HUES6 (cell line): ENCODE data around the gene KLC4.

Experiments used
- H3K27ac ChIP-seq: 2 replicates; pipeline ENCODE4 v1.7.0; 2013; ENCODE audit warnings: low read depth, mild to moderate bottlenecking, low read length, inconsistent platforms
- H3K27me3 ChIP-seq: 2 replicates; pipeline ENCODE4 v1.6.1; 2013; ENCODE audit warnings: low read length; ENCODE audit not compliant: control insufficient read depth, insufficient read depth
- H3K36me3 ChIP-seq: 2 replicates; pipeline ENCODE4 v1.6.1; 2013; ENCODE audit warnings: low read length; ENCODE audit not compliant: control insufficient read depth, insufficient read depth
- H3K4me1 ChIP-seq: 2 replicates; pipeline ENCODE4 v1.6.1; 2013; ENCODE audit warnings: low read length; ENCODE audit not compliant: control insufficient read depth, insufficient read depth
- H3K4me3 ChIP-seq: 2 replicates; pipeline ENCODE4 v1.5.1; 2013; ENCODE audit warnings: low read depth, low read length
- H3K9ac ChIP-seq: one replicate; pipeline ENCODE4 v1.6.1; 2013; ENCODE audit warnings: mild to moderate bottlenecking, low read length
- H3K9me3 ChIP-seq: 2 replicates; pipeline ENCODE4 v1.6.1; 2013; ENCODE audit warnings: low read depth, low read length; ENCODE audit not compliant: control insufficient read depth, insufficient read depth

The KLC4 gene

DNA sequence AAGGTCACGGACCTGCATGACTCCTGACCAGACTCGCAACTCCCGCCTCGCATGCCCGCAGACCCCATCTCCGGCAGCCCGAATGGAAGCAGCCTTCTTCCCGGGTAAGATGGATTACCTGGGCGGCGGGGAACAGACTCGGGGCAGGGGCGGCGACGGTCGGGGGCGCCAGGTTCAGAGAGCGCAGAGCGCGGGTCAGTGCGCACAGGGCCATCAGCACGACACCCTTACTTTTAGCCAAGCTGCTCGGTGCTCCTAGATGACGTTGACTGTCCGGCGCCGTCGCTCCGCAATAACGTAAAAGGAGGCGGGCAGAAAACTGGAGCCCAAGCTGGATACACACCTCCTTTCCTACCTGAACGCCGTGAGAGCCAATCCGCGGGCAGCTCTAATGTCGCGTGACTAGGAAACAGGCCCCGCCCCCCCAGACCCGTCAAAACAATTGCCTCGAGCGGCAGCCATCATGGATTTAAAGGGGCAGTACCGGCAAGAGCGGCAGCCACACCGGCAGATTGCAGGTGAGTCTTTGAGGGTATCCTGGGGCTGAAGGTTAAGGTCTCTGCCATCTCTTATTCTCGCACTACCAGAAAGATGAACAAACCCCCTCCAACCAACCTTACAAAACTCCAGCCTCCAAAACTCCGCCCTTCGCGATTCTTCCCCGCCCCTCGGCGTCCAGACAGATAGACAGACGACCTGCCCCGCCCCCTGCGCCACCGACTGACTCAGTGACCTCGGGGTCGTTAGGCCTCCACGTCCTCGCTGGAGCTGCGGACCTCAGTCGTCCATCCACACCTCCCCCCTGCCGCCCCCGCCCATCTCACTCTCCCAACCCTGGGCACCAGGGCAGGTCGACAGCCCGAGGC is at the start of gene KLC4, which contains the start of gene MRPL2:
Gene KLC4 (plus strand): TSS at position 464 of the 866 bp plus-strand sequence. CDS start 1,705 bp downstream, outside the sequence.
Gene MRPL2 (minus strand): TSS at position 267 of the 866 bp plus-strand sequence. CDS start 53 bp downstream, at position 214.
- Histone ChIP-seq H3K9ac (peak within 1 kb of the TSS; percentile 93), H3K9me3 (no peaks in the 10 kb centered on the region), H3K27me3 (no peaks in the 10 kb centered on the region), H3K27ac (peak within 1 kb of the TSS; percentile 81), H3K4me3 (peak within 1 kb of the TSS; percentile 96), H3K4me1 (peaks cover 5% of the 10 kb centered on the region; the same call in 1 of the 2 replicates), H3K36me3 (peaks cover 31% of the 10 kb centered on the region)

GRCh38 chr6:43011207-43011606 is 48.2 kb upstream of the KLC4 start:
- Histone ChIP-seq H3K4me1 (peaks cover 8% of the 10 kb centered on the region), H3K9ac (no peak overlapping the region), H3K27ac (no peak overlapping the region), H3K36me3 (peaks cover 63% of the 10 kb centered on the region), H3K4me3 (no peak overlapping the region), H3K27me3 (no peaks in the 10 kb centered on the region), H3K9me3 (no peaks in the 10 kb centered on the region)

DNA sequence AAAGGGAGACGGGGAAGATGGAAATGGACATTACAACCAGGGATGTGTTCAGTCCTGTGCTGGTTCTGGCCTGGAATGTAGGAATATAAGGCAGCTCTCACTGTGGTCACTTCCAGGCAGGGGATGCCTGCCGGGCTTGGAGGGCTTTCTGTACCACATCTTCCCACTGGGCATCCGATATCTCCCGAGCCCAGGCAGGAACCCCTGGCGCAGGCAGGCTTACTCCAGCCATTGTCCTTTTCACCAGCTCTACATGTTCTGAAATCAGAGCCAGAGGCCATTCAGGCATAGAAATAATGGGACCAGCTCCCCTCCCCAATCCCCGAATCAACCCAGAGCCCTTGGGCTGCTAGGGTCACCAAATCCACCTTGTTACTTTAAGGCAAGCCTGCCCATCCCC is 47.1 kb upstream of the KLC4 start:
- Histone ChIP-seq H3K36me3 (peaks cover 58% of the 10 kb centered on the region), H3K27me3 (no peaks in the 10 kb centered on the region), H3K9me3 (no peaks in the 10 kb centered on the region), H3K4me3 (peak overlapping the region; percentile 62), H3K9ac (peak overlapping the region; percentile 12), H3K27ac (no peak overlapping the region), H3K4me1 (peaks cover 8% of the 10 kb centered on the region)

DNA sequence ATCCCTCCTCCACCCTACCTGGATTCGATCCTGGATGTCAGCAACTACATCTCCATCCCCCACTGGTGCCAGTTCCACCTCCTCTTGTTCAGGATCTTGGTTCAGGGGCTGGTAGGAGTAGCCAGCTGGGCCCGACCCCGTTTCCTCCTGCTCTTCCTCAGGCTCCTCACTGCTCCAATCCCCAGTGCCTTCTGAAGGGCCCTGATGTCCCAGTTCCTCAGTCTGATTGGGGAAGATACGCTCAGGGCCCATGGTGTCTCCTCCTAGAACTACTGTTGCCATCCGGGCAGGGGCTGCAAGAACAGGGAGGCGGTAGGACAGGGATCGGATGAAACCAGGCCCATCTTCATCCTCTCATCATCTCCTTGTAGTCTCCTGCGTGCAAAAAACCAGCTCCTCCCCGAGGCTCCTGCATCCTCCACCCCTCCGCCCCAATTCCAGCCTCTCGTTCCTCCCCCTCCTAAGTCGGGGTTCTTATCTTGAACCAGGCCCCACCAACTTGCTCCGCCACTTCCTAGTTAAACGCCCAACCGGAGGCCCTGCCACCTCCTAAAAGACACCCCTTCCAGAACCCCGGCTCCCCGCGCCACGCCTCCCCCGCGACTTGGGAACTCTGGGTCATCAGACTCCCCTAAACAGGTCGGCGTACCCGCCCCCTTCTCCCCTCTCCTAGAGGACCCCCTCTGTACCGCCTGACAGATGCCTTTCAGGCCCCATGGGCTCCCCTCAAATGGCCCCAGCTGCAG is 46.2 kb upstream of the KLC4 start:
- Histone ChIP-seq H3K4me1 (peaks cover 8% of the 10 kb centered on the region), H3K9ac (peak overlapping the region; percentile 41), H3K4me3 (peak overlapping the region; percentile 62), H3K27me3 (no peaks in the 10 kb centered on the region), H3K36me3 (peaks cover 54% of the 10 kb centered on the region), H3K9me3 (no peaks in the 10 kb centered on the region), H3K27ac (no peak overlapping the region)

- Histone ChIP-seq H3K4me1 (peaks cover 8% of the 10 kb centered on the region), H3K36me3 (peaks cover 52% of the 10 kb centered on the region), H3K27me3 (no peaks in the 10 kb centered on the region), H3K4me3 (peak within 1 kb of the TSS; percentile 93), H3K9ac (peak within 1 kb of the TSS; percentile 84), H3K9me3 (no peaks in the 10 kb centered on the region), H3K27ac (no peak within 1 kb of the TSS; the same call in 1 of the 2 replicates)
Observed at GRCh38 chr6:43013843-43014433, 45.5 kb upstream of the KLC4 start, which contains the start of the genes KLHDC3 and MEA1. Gene KLHDC3 (plus strand): TSS chr6:43014249. CDS start chr6:43017193, 2,944 bp downstream. Gene MEA1 (minus strand): TSS chr6:43013946. CDS start chr6:43013813, 133 bp downstream.

- Histone ChIP-seq H3K9me3 (no peaks in the 10 kb centered on the region), H3K27ac (no peak overlapping the region; the same call in 1 of the 2 replicates), H3K4me3 (peak overlapping the region; percentile 93), H3K36me3 (peaks cover 52% of the 10 kb centered on the region), H3K27me3 (no peaks in the 10 kb centered on the region), H3K4me1 (peaks cover 8% of the 10 kb centered on the region), H3K9ac (peak overlapping the region; percentile 84)
Observed at GRCh38 chr6:43014434-43014909, 45.0 kb upstream of the KLC4 start.

GRCh38 chr6:43016176-43016942 is 43.1 kb upstream of the KLC4 start:
- Histone ChIP-seq H3K27ac (no peak overlapping the region), H3K9me3 (no peaks in the 10 kb centered on the region), H3K36me3 (peaks cover 41% of the 10 kb centered on the region), H3K4me3 (no peak overlapping the region), H3K4me1 (peaks cover 13% of the 10 kb centered on the region), H3K27me3 (no peaks in the 10 kb centered on the region), H3K9ac (no peak overlapping the region)

GRCh38 chr6:43016943-43017334 is 42.5 kb upstream of the KLC4 start:
- Histone ChIP-seq H3K4me3 (no peak overlapping the region), H3K4me1 (peaks cover 13% of the 10 kb centered on the region), H3K27me3 (no peaks in the 10 kb centered on the region), H3K27ac (no peak overlapping the region), H3K36me3 (peaks cover 36% of the 10 kb centered on the region), H3K9ac (no peak overlapping the region), H3K9me3 (no peaks in the 10 kb centered on the region)

GRCh38 chr6:43019152-43019551 is 40.3 kb upstream of the KLC4 start:
- Histone ChIP-seq H3K9me3 (no peaks in the 10 kb centered on the region), H3K9ac (no peak overlapping the region), H3K4me3 (no peak overlapping the region), H3K27ac (no peak overlapping the region), H3K36me3 (peaks cover 32% of the 10 kb centered on the region), H3K27me3 (no peaks in the 10 kb centered on the region), H3K4me1 (peaks cover 5% of the 10 kb centered on the region; the same call in 1 of the 2 replicates)
